Mesendoderm (in vitro differentiated cells): Measurements from ENCODE around the gene PLCE1.
A peak's percentile ranks its signal among the peaks of the same experiment; 100 is the strongest.

ENCODE experiments used
- DNase-seq: peaks from one replicate; pipeline ENCODE4 v3.0.0; 2013
- H2AK5ac ChIP-seq: 2 replicates; pipeline ENCODE4 v1.6.1; 2013; ENCODE audit warnings: low read length, inconsistent platforms
- H2BK120ac ChIP-seq: 2 replicates; pipeline ENCODE4 v1.6.1; 2013; ENCODE audit warnings: low read depth, mild to moderate bottlenecking, low read length, moderate library complexity, mixed read lengths
- H2BK15ac ChIP-seq: replicated peaks from 2 replicates; pipeline ENCODE4 v1.6.1; 2013; ENCODE audit warnings: low read depth, mild to moderate bottlenecking, moderate library complexity
- H2BK5ac ChIP-seq: 2 replicates; pipeline ENCODE4 v1.6.1; 2013; ENCODE audit warnings: low read length, inconsistent platforms
- H3K18ac ChIP-seq: 2 replicates; pipeline ENCODE4 v1.6.1; 2013; ENCODE audit warnings: mild to moderate bottlenecking, low read length, mixed read lengths
- H3K23ac ChIP-seq: one replicate; pipeline ENCODE4 v1.6.1; 2013; ENCODE audit warnings: low read length
- H3K27ac ChIP-seq: 2 replicates; pipeline ENCODE4 v1.5.1; 2013; ENCODE audit warnings: low read depth, mild to moderate bottlenecking, inconsistent platforms, low read length, moderate library complexity
- H3K27me3 ChIP-seq: 2 replicates; pipeline ENCODE4 v1.6.1; 2013; ENCODE audit warnings: low read length, control low read depth, mild to moderate bottlenecking, inconsistent platforms; ENCODE audit not compliant: insufficient read depth, poor library complexity
- H3K36me3 ChIP-seq: 2 replicates; pipeline ENCODE4 v1.6.1; 2013; ENCODE audit warnings: low read length, inconsistent platforms; ENCODE audit not compliant: control insufficient read depth, insufficient read depth
- H3K4ac ChIP-seq: one replicate; pipeline ENCODE4 v1.6.1; 2013; ENCODE audit warnings: low read depth, mild to moderate bottlenecking, low read length, moderate library complexity
- H3K4me1 ChIP-seq: 2 replicates; pipeline ENCODE4 v1.6.1; 2013; ENCODE audit warnings: low read depth, low read length, inconsistent platforms; ENCODE audit not compliant: control insufficient read depth
- H3K4me2 ChIP-seq: 2 replicates; pipeline ENCODE4 v1.6.1; 2013; ENCODE audit warnings: low read length
- H3K4me3 ChIP-seq: 2 replicates; pipeline ENCODE4 v1.5.1; 2013; ENCODE audit warnings: mild to moderate bottlenecking, low read length
- H3K56ac ChIP-seq: one replicate; pipeline ENCODE4 v1.6.1; 2013; ENCODE audit warnings: low read length
- H3K79me1 ChIP-seq: 2 replicates; pipeline ENCODE4 v1.6.1; 2013; ENCODE audit warnings: low read length, inconsistent platforms
- H3K79me2 ChIP-seq: 2 replicates; pipeline ENCODE4 v1.6.1; 2013; ENCODE audit warnings: mild to moderate bottlenecking, low read length; ENCODE audit not compliant: control insufficient read depth, insufficient read depth
- H3K9ac ChIP-seq: 2 replicates; pipeline ENCODE4 v1.6.1; 2013; ENCODE audit warnings: low read length, inconsistent platforms
- H4K5ac ChIP-seq: one replicate; pipeline ENCODE4 v1.6.1; 2013; ENCODE audit warnings: low read length
- H4K8ac ChIP-seq: one replicate; pipeline ENCODE4 v1.6.1; 2013; ENCODE audit warnings: low read depth, mild to moderate bottlenecking, control low read depth, low read length, moderate library complexity
- WGBS: extraction: QIAGEN DNeasy Blood & Tissue Kit; methylation state at CpG from one replicate; pipeline ENCODE4 v1.1.7; 2013; ENCODE audit warnings: low lambda C conversion rate, missing lambda C conversion rate; ENCODE audit not compliant: insufficient coverage; ENCODE audit errors: extremely low coverage; 5-methylcytosine and 5-hydroxymethylcytosine counted together

The PLCE1 gene

DNA sequence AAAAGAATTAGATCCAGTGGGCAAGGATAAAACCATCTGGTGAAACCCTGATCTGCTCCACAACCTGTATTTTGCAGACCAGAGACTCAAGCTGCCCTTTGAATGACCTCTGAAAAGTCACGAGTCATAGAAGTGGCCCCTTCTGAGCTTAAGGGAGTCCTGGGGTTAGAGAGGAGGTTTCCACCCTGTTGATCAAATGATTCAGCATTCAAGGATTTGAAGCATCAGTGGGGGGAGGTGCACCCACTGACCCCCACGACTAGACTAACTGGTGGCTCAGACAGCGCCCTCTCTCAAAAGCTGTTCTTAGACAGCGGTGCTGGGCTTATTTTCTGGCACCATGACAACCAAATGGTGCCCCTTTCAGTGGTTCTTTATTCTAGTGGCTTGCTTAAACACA lies 44.3 kb downstream of the PLCE1 start:
- Histone ChIP-seq H2AK5ac (no peak overlapping the region), H3K9ac (no peak overlapping the region), H2BK5ac (no peak overlapping the region), H3K79me1 (no peaks in the 10 kb centered on the region), H4K5ac (no peak overlapping the region), H4K8ac (no peak overlapping the region), H3K4me2 (no peak overlapping the region), H3K4me1 (no peaks in the 10 kb centered on the region), H2BK15ac (no peak overlapping the region), H3K79me2 (no peaks in the 10 kb centered on the region), H3K56ac (no peak overlapping the region), H3K4ac (no peak overlapping the region), H3K27me3 (no peaks in the 10 kb centered on the region), H3K27ac (no peak overlapping the region), H3K4me3 (no peak overlapping the region), H3K18ac (no peak overlapping the region), H2BK120ac (no peak overlapping the region), H3K23ac (no peak overlapping the region), H3K36me3 (no peaks in the 10 kb centered on the region)
- peak; percentile 82 for DNase-seq
- no CpG with 5 or more reads among the region's 4 CpGs for WGBS

DNA sequence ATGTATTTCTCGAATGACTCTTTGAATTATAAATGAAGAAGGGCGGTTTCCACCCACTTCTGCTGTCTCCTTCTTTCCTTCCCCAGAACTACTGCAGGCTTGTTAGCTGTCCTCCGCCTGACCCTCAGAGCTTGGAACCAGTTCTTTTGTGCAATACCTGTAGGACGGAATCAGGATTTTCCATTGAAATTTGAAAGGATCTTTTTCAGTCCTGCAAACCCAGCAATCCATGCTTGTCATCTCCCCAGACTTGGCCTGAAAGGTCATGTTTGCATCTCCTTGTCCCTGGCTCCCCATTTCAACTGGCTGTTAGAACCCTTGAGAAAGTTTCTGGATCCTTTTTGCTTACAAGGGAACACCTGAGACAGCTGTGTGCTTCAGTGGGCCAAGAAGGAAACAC lies 47.5 kb downstream of the PLCE1 start:
- Histone ChIP-seq H3K4me2 (no peak overlapping the region), H2BK15ac (no peak overlapping the region), H3K36me3 (no peaks in the 10 kb centered on the region), H4K5ac (no peak overlapping the region), H3K4me3 (no peak overlapping the region), H3K4ac (no peak overlapping the region), H3K79me2 (no peaks in the 10 kb centered on the region), H3K56ac (no peak overlapping the region), H3K18ac (no peak overlapping the region), H2BK120ac (no peak overlapping the region), H2BK5ac (no peak overlapping the region), H2AK5ac (no peak overlapping the region), H3K4me1 (no peaks in the 10 kb centered on the region), H3K23ac (no peak overlapping the region), H3K9ac (no peak overlapping the region), H4K8ac (no peak overlapping the region), H3K27me3 (no peaks in the 10 kb centered on the region), H3K27ac (no peak overlapping the region), H3K79me1 (no peaks in the 10 kb centered on the region)
- no peak for DNase-seq
- WGBS, result no CpG with 5 or more reads among the region's 4 CpGs

DNA sequence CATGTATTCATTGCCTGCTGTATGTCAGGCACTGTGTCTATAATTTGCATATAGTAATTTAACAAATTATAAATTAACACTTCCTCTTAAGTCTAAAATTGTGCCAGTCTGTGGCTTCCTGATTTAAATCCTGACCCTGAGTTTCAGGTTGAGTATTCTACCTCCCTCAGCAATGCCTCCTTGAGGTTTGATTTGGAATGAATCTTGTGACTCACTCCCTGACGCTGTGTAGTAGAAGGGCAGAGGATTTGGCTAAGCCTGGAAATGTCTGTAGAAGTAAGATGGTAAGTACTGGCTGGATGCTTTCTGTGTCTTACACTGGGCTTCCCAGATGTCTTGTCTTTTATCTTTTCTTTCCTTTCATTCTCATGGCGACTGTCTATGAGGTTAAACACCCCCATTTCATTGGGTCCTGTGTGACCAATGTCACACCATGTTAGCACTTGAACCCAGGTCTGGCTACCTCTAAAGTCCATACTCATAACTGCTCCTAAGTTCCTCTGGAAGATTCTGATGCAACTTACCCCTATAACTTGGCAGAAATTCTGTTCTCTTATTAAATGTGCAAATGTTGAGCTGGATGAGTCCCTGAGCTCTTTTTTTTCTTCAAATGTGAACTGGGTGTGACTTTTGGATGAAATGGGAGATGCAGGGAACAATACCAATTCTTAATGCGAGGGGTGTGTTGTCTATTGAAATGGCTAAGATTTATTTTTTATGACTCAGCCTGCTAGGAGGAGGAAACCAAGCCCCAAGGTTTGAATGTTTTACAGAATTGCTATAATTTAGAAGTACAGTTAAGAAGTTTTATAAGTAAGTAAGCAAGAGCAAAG lies 48.5 kb downstream of the PLCE1 start:
- no peaks in the 10 kb centered on the region for H3K79me2 ChIP-seq
- H4K8ac ChIP-seq, result no peak overlapping the region
- no peak overlapping the region for H3K56ac ChIP-seq
- no peak overlapping the region for H3K9ac ChIP-seq
- H3K27me3 ChIP-seq, result no peaks in the 10 kb centered on the region
- no peak overlapping the region for H4K5ac ChIP-seq
- H2AK5ac ChIP-seq, result no peak overlapping the region
- no peaks in the 10 kb centered on the region for H3K4me1 ChIP-seq
- no peak overlapping the region for H3K4me3 ChIP-seq
- DNase-seq, result peak; percentile 59
- H3K79me1 ChIP-seq, result no peaks in the 10 kb centered on the region
- H3K18ac ChIP-seq, result no peak overlapping the region
- no peak overlapping the region for H3K23ac ChIP-seq
- no CpG with 5 or more reads among the region's 3 CpGs for WGBS
- H2BK120ac ChIP-seq, result no peak overlapping the region
- H2BK5ac ChIP-seq, result no peak overlapping the region
- H3K36me3 ChIP-seq, result no peaks in the 10 kb centered on the region
- H3K27ac ChIP-seq, result no peak overlapping the region
- no peak overlapping the region for H3K4me2 ChIP-seq
- no peak overlapping the region for H2BK15ac ChIP-seq
- no peak overlapping the region for H3K4ac ChIP-seq

DNA sequence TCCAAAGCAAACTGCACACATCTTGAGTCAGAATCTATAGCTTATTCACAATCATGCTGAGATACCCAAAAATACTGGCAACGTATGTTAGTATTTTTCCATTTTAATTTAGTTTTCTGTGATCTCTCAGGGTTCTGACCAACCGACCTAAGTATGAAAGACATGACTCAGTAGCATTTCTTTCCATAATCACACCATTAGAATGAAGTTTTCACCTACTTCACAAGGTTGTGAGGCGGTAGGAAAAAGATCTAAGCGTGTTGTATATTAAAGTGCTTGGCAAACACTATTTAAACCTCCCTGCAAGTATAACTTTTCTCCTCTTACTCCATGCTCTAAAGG lies 49.1 kb downstream of the PLCE1 start:
- Histone ChIP-seq H4K5ac (no peak overlapping the region), H3K4ac (no peak overlapping the region), H3K56ac (no peak overlapping the region), H3K9ac (no peak overlapping the region), H3K4me1 (no peaks in the 10 kb centered on the region), H2BK5ac (no peak overlapping the region), H2BK120ac (no peak overlapping the region), H3K4me3 (no peak overlapping the region), H3K79me2 (no peaks in the 10 kb centered on the region), H3K27ac (no peak overlapping the region), H2BK15ac (no peak overlapping the region), H3K27me3 (no peaks in the 10 kb centered on the region), H3K79me1 (no peaks in the 10 kb centered on the region), H3K23ac (no peak overlapping the region), H3K18ac (no peak overlapping the region), H3K4me2 (no peak overlapping the region), H2AK5ac (no peak overlapping the region), H3K36me3 (no peaks in the 10 kb centered on the region), H4K8ac (peak overlapping the region; percentile 1)
- no peak for DNase-seq
- no CpG with 5 or more reads among the region's 4 CpGs for WGBS
